Adrenal gland (tissue), 12 donors: ENCODE data around the gene ZFP69B. TPM values are rescaled to one million over a fixed set of nuclear protein-coding genes. Genes with fewer than 3 reads are reported as not detected.

ENCODE experiments used
- DNase-seq, 7 donors: peaks; one replicate each; pipeline ENCODE4 v3.0.0-alpha.2; 2019 to 2020
- H3K27ac ChIP-seq, 5 donors: fragments of 200-600 bp; sonication (generic) in 4 of 5; 1 replicate in 3 of 5; 2 replicates in 2 of 5; pipeline versions ENCODE4 v1.5.1 to v1.8.0; 2016 to 2020; ENCODE audit warnings: mild to moderate bottlenecking in 1 of 5
- H3K27me3 ChIP-seq: fragments of 200-600 bp; 2 replicates; pipeline ENCODE4 v1.8.0; 2021
- H3K36me3 ChIP-seq, 2 donors: fragments of 200-600 bp; replicated peaks in 1 of 2; 1 replicate in 1 of 2; 2 replicates in 1 of 2; pipeline versions ENCODE4 v1.5.1 to v1.8.0; 2018 to 2022
- H3K4me1 ChIP-seq, 2 donors: fragments of 200-600 bp; replicated peaks in 1 of 2; 1 replicate in 1 of 2; 2 replicates in 1 of 2; pipeline versions ENCODE4 v1.5.1 to v1.8.0; 2018 to 2021
- H3K4me3 ChIP-seq, 4 donors: fragments of 200-600 bp; sonication (generic) in 3 of 4; one replicate each; pipeline ENCODE4 v1.5.1; 2016 to 2018
- H3K9me3 ChIP-seq, 3 donors: fragments of 200-600 bp; sonication (generic) in 1 of 3; replicated peaks in 1 of 3; 1 replicate in 2 of 3; 2 replicates in 1 of 3; pipeline versions ENCODE4 v1.5.1 to v1.8.0; 2016 to 2021
- CTCF ChIP-seq, 6 experiments: fragments of 450-650 bp in 4 of 6; fragments of 200-600 bp in 2 of 6; sonication (generic) in 1 of 6; IDR thresholded peaks; 1 replicate in 5 of 6; 2 replicates in 1 of 6; pipeline versions ENCODE4 v1.5.1 to v1.8.0; 2016 to 2021; ENCODE audit warnings: antibody characterized with exemption in 6 of 6, mild to moderate bottlenecking in 2 of 6, moderate library complexity in 1 of 6
- POLR2A ChIP-seq, 2 donors: fragments of 450-650 bp; IDR thresholded peaks; one replicate each; pipeline ENCODE4 v1.6.1; 2017; ENCODE audit warnings: antibody characterized with exemption in 2 of 2, mild to moderate bottlenecking in 2 of 2, moderate library complexity in 1 of 2
- WGBS, 4 donors: extraction: QIAGEN DNeasy Blood & Tissue Kit in 2 of 4; methylation state at CpG; one replicate each; pipeline versions ENCODE4 v1.1.5 to v1.1.7; 2013 to 2017; 5-methylcytosine and 5-hydroxymethylcytosine counted together
- intact Hi-C, 2 donors: fragments of 100-400 bp; cut with DNase I; formaldehyde crosslinking; loops; one replicate each; pipeline versions ENCODE4 v1.14.1 to v1.15.0; 2022 to 2023
- polyA plus RNA-seq, 3 donors: library from polyadenylated mRNA; stranded (reverse); fragments of 200-250 nt in 2 of 3; fragments of 350-450 nt in 1 of 3; fragmentation: Illumina TruSeq in 1 of 3; extraction: RNeasy Lipid Tissue Mini Kit (QIAGEN cat#74804) in 1 of 3; gene quantifications; one replicate each; pipeline ENCODE4 v1.2.3, GENCODE V29; 2013 to 2014
- total RNA-seq, 9 donors: library from RNA; depleted of rRNA in 4 of 9; stranded (reverse); fragments of >200 nt in 4 of 9; fragments of 120-200 nt in 1 of 9; fragmentation: NEBNext Ultra II Directional in 1 of 9; extraction: Animal tissue kit (Norgen Biotek cat#: 25700) in 1 of 9; gene quantifications; one replicate each; pipeline versions ENCODE4 v1.1.0 to v1.2.4, GENCODE V29; 2013 to 2023
- donor health status: healthy with polysubstance abuse.
- donor health status: Bipolar disorder and iron deficiency.
- donor health status: DM: yes; HTN: yes; CAD: no.
- donor health status: DM: no; HTN: no; CAD: no.
- donor health status: DM: no; HTN: no; CAD: no.
- donor health status: DM: yes; HTN: yes; CAD: no.

Gene ZFP69B
- total and polyA plus RNA-seq, 12 donors: 0.34 to 2.6 (median 1.3) TPM

DNA sequence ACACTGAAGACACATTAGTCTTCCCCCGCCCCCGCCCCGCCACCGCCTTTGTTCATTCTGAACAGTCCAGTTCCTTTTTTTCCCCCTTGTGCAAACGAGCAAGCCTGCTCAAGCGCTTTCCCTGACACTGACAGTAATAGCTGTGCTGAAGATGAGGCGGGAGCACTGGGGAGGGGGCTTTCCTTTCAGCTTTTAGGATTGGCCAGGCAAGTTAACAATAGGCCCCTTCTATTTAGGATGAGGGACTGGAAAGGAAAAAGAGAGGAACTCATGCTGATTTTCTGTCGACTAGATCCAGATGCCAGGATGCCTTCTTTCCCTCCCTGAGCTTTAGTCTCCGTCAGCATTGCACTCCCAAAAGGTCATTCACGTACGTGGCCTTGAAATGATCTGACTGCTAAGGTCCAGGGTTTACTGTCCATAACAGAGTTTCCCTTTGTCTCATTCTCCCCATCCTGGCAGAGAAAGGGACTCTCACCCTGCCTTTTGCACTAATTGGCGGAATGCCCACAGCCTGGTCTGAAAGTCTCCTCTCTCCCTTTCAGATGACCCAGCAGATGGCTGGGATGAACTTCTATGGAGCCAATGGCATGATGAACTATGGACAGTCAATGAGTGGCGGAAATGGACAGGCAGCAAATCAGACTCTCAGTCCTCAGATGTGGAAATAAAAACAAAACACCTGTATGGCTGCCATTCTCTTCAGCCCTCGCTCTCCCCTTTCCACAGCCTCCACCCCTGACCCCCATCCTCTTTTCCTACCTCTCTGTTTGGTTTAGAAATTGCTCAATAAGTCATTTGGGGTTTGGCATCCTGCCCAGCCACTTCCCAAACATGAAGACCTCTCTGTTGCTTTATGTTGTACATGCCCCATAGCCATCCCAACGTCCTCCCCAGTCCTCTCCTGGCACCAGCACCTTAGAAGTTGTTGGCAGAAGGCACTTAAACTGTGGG is 28.6 kb upstream of the ZFP69B start:
- no peaks in the 10 kb centered on the region for H3K27me3 ChIP-seq
- intact Hi-C loops: no loop called here
- H3K4me1 ChIP-seq: peaks cover 0 to 8% of the 10 kb centered on the region in 2 donors
- 58 to 72% (median 64%) methylated on average over 15 of the region's 15 CpGs for WGBS, 4 donors
- H3K36me3 ChIP-seq: peaks cover 0 to 26% of the 10 kb centered on the region in 2 donors
- H3K27ac ChIP-seq: peak overlapping the region in 1 of 5 donors; percentile 2
- peak in 2 of 7 donors; percentile 30 for DNase-seq
- no peak for TF ChIP-seq POLR2A (IDR thresholded peaks at IDR 0.05)
- no peak for TF ChIP-seq CTCF (IDR thresholded peaks at IDR 0.05)
- no peaks in the 10 kb centered on the region for H3K9me3 ChIP-seq
- no peak overlapping the region for H3K4me3 ChIP-seq

DNA sequence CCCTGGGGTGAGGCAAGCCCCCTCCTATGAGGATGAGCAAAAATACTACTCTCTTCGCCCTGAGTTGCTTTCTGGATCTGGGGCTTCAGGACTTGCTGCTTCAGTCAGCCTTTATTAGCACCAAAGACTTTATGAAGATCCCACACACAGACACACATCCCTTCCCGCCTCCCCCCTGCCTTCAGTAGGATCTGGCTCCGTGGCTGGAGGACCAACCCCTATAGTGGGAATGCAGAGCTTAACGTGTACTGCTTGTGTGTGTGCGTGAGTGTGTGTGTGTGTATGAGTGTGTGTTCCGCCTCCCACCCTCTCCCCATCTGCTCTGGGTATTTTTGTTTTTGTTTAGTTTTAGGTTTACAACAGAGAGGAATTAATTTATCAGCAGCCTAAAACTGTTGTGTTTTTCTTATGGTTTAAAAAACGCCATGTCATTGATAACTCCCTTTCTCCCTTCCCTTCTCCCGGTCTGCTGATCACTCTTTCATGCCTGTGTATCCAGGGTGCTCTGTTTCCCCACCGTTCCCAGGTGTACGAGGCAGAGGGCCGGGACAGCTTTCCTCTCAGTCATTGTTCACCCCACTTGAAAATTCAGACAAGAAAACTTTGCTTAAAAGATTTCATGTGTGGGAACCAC is 27.5 kb upstream of the ZFP69B start:
- TF ChIP-seq CTCF (IDR thresholded peaks at IDR 0.05) (no peak), POLR2A (IDR thresholded peaks at IDR 0.05) (no peak)
- peak overlapping the region in 1 of 5 donors; percentile 40 for H3K27ac ChIP-seq
- peaks cover 0 to 16% of the 10 kb centered on the region in 2 donors for H3K36me3 ChIP-seq
- no peak for DNase-seq
- no peak overlapping the region for H3K4me3 ChIP-seq
- no peaks in the 10 kb centered on the region for H3K27me3 ChIP-seq
- intact Hi-C loops: no loop called here
- 87 to 91% (median 90%) methylated on average over 11 of the region's 11 CpGs for WGBS, 4 donors
- H3K9me3 ChIP-seq: no peaks in the 10 kb centered on the region
- peaks cover 0 to 8% of the 10 kb centered on the region in 2 donors for H3K4me1 ChIP-seq

DNA sequence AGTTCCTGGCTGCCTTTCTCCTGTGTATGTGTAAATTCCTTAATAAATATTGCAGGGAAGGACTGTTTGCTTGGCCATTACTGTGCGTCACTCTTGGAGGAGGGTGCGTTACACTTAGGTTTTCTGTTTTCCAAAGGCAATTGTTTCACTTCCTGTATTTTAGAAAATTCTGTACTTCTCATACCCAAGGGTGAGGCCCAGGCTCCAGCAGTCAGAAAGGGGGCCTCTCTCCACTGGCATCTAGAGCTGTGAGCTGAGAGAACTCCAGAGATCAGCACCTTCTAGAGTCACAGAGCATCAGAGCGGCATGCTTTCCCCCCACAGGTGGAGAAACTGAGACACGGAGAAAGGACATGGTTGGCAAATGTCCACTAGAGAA is 27.0 kb upstream of the ZFP69B start:
- Histone ChIP-seq H3K27ac (peak overlapping the region in 1 of 5 donors; percentile 40), H3K36me3 (peaks cover 0 to 11% of the 10 kb centered on the region in 2 donors), H3K27me3 (no peaks in the 10 kb centered on the region), H3K9me3 (no peaks in the 10 kb centered on the region), H3K4me1 (peaks cover 0 to 8% of the 10 kb centered on the region in 2 donors), H3K4me3 (no peak overlapping the region)
- intact Hi-C loops: no loop called here
- WGBS, 4 donors: 77 to 87% (median 83%) methylated on average over 4 of the region's 4 CpGs
- DNase-seq: peak in 1 of 7 donors; percentile 16
- TF ChIP-seq CTCF (IDR thresholded peaks at IDR 0.05): no peak
- no peak for TF ChIP-seq POLR2A (IDR thresholded peaks at IDR 0.05)

GRCh38 chr1:40423951-40424618 is 26.2 kb upstream of the ZFP69B start:
- DNase-seq: no peak
- Histone ChIP-seq H3K27ac (no peak overlapping the region), H3K4me1 (peaks cover 0 to 8% of the 10 kb centered on the region in 2 donors), H3K27me3 (no peaks in the 10 kb centered on the region), H3K9me3 (no peaks in the 10 kb centered on the region), H3K4me3 (no peak overlapping the region), H3K36me3 (peaks cover 0 to 9% of the 10 kb centered on the region in 2 donors)
- 89 to 97% (median 96%) methylated on average over 6 of the region's 6 CpGs for WGBS, 4 donors
- TF ChIP-seq CTCF (IDR thresholded peaks at IDR 0.05): no peak
- TF ChIP-seq POLR2A (IDR thresholded peaks at IDR 0.05): no peak
- intact Hi-C loops: no loop called here
